Measurements from ENCODE around the gene PAK5. TPM values are rescaled to one million over a fixed set of nuclear protein-coding genes. Genes with fewer than 3 reads are reported as not detected.

PAK5 gene
- total RNA-seq, 1 experiment from 2014 or later: not detected

- TF ChIP-seq ZBTB33 (IDR thresholded peaks at IDR 0.05; ENCODE audit: extremely low read depth, insufficient replicate concordance, low read length): no peak
- TF ChIP-seq POLR2A (IDR thresholded peaks at IDR 0.05; ENCODE audit: borderline replicate concordance, extremely low read depth, insufficient read depth, insufficient read length): no peak
- no peak for TF ChIP-seq SIN3A (IDR thresholded peaks at IDR 0.05; ENCODE audit: low read depth)
- TF ChIP-seq ELF1 (IDR thresholded peaks at IDR 0.05; ENCODE audit: borderline replicate concordance, low read depth): no peak
- TF ChIP-seq SP1 (IDR thresholded peaks at IDR 0.05; ENCODE audit: low read depth): no peak
- no peak for TF ChIP-seq CEBPB (IDR thresholded peaks at IDR 0.05; ENCODE audit: low read depth)
Measured at GRCh38 chr20:9789131-9789530, 49.7 kb downstream of the PAK5 start (continued).

- ChIA-PET CTCF (no interaction called here), POLR2A (no interaction called here), RAD21 (ENCODE audit: low non-redundant PET in 1 of 2, low total read pairs in 2 of 2, uncharacterized antibody in 2 of 2, unreplicated experiment in 2 of 2) (no interaction called here)
- Histone ChIP-seq H3K36me3 (ENCODE audit: control insufficient read depth in 1 of 2, insufficient read depth in 2 of 2, low read length in 2 of 2) (no peaks in the 10 kb centered on the region), H3K9me2 (ENCODE audit: insufficient read depth) (no peaks in the 10 kb centered on the region), H3K4me1 (ENCODE audit: control insufficient read depth in 1 of 2, insufficient read depth in 2 of 2, low read length in 2 of 2) (no peaks in the 10 kb centered on the region), H3K9me3 (ENCODE audit: control insufficient read depth in 1 of 2, insufficient read depth in 1 of 2, low read depth in 1 of 2, low read length in 2 of 2) (no peaks in the 10 kb centered on the region; a peak in 1 of 4 replicates), H3K27me3 (ENCODE audit: insufficient read depth, low read length) (no peaks in the 10 kb centered on the region), H2AFZ (ENCODE audit: low read depth, low read length, poor library complexity, severe bottlenecking) (no peak overlapping the region), H3K4me2 (ENCODE audit: low read length) (no peak overlapping the region), H3K27ac (ENCODE audit: low read depth, low read length) (no peak overlapping the region), H3K79me2 (ENCODE audit: insufficient read depth, low read length) (no peaks in the 10 kb centered on the region), H3K4me3 (replicated peaks in 1 of 2; ENCODE audit: low read depth in 1 of 2, low read length in 2 of 2) (no peak overlapping the region), H3K9ac (ENCODE audit: low read length) (no peak overlapping the region), H4K20me1 (ENCODE audit: insufficient read depth) (no peaks in the 10 kb centered on the region)
- DNase-seq (ENCODE audit: low read depth, low spot score): no peak
- no peak for ATAC-seq
- intact Hi-C loops (cut with micrococcal nuclease): no loop called here
- no TSS peak for BruUV-seq (replicated peaks)
- TF ChIP-seq YY1 (IDR thresholded peaks at IDR 0.05; ENCODE audit: extremely low read depth, insufficient replicate concordance, low read depth, low read length): no peak
- no peak for TF ChIP-seq SIN3A (IDR thresholded peaks at IDR 0.05; ENCODE audit: low read depth)
- TF ChIP-seq ZNF274 (IDR thresholded peaks at IDR 0.05; ENCODE audit: low read depth, low read length): no peak
- TF ChIP-seq ZBTB33 (IDR thresholded peaks at IDR 0.05; ENCODE audit: extremely low read depth, insufficient replicate concordance, low read length): no peak
- no peak for TF ChIP-seq CBX3 (IDR thresholded peaks at IDR 0.05; ENCODE audit: low read depth)
- TF ChIP-seq CEBPB (IDR thresholded peaks at IDR 0.05; ENCODE audit: low read depth): no peak
- no peak for TF ChIP-seq SP1 (IDR thresholded peaks at IDR 0.05; ENCODE audit: low read depth)
- TF ChIP-seq FOSL1 (IDR thresholded peaks at IDR 0.05; ENCODE audit: low read depth): no peak
- no peak for TF ChIP-seq TCF7L2 (IDR thresholded peaks at IDR 0.05; ENCODE audit: borderline replicate concordance, extremely low read depth, insufficient read depth, insufficient read length)
- TF ChIP-seq ELF1 (IDR thresholded peaks at IDR 0.05; ENCODE audit: borderline replicate concordance, low read depth): no peak
- TF ChIP-seq REST (IDR thresholded peaks at IDR 0.05; ENCODE audit: low read depth): no peak
- no peak for TF ChIP-seq JUND (IDR thresholded peaks at IDR 0.05)
- no peak for TF ChIP-seq CTCF (IDR thresholded peaks at IDR 0.05 in 2 of 3, conservative IDR thresholded peaks at IDR 0.05 in 1 of 3; ENCODE audit: borderline replicate concordance in 1 of 3, insufficient read depth in 1 of 3, low read depth in 2 of 3, low read length in 2 of 3)
- no peak for TF ChIP-seq RAD21 (IDR thresholded peaks at IDR 0.05; ENCODE audit: low read depth)
Measured at GRCh38 chr20:9775176-9775575, 63.7 kb downstream of the PAK5 start.
